GM18867 (cell line): ENCODE data around the gene HIC2.
"Not testable (repeated sequence)": the region's sequence is repeated elsewhere in the genome, so short reads cannot be mapped to it uniquely, and the experiment has no call there.

ENCODE experiments used
- ATAC-seq: cut with Tn5 transposase; IDR thresholded peaks from one replicate; pipeline ENCODE4 v1.9.1; 2021; ENCODE audit warnings: mild to moderate bottlenecking, moderate library complexity; ENCODE audit not compliant: unreplicated experiment

HIC2 gene

GRCh38 chr22:21449531-21450319 is 32.6 kb downstream of the HIC2 start:
- no peak for ATAC-seq

DNA sequence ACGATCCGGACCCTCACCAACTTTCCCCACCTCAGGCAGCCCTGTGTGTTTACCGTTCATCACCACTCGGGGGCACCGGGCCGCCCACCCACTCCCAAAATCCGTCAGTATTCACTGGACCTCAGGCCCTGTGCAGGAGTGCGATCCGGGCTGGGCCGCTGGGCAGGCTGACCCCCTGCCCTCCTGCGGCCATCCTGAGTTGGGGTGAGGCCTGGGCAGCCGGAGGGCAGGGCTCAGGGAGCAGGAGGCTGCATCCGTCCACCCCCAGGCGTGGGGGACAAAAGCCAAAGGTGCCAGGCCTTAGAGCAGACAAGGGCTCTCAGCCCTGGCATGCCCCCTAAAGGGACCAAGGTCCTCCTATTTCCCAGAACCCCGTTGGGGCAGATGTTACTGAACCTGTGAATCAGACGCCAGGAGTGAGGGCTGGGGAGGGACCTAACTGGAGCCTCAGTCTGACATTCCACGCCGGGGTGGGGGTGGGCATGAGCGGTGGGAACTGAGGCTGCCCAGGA is 33.2 kb downstream of the HIC2 start:
- no peak for ATAC-seq

DNA sequence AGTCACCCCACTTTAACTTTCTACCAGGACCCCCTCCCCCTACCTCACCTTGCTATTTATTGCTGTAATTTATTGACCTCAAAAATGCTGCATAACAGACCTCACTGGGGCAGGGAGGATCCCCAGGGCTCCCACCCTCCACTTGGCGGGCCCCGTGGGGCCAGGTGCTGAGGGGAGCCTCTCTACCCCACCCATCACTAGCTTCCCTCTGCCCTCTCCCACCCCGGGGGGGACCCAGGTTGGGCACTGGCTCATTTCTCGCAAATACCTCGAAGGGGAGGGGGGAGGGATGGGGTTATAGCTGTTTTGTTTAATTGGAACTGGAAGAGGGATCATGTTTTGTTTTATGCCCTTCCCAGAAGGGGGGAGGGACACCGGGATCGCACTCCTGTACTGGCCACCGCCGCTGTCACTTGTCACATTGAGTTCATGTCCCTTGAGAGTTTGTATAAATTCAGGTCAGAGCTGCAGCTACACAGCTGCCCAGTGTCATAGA is 33.7 kb downstream of the HIC2 start:
- ATAC-seq: no peak

GRCh38 chr22:21451545-21452520 is 34.7 kb downstream of the HIC2 start:
- ATAC-seq: no peak

- ATAC-seq: not testable (repeated sequence)
These were observed 35.5 kb downstream of the HIC2 start for GRCh38 chr22:21452666-21453065.

DNA sequence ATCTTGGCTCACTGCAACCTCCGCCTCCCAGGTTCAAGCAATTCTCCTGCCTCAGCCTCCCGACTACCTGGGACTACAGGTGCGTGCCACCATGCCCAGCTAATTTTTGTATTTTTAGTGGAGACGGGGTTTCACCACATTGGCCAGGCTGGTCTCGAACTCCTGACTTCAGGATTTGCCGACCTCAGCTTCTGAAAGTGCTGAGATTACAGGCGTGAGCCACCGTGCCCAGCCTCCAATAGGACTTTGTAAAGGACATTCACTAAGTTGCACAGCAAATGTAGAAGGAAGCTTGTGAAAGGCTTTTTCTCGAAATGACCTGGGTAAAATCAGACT is 37.8 kb downstream of the HIC2 start:
- not testable (repeated sequence) for ATAC-seq

- ATAC-seq: no peak
These were observed 38.3 kb downstream of the HIC2 start for GRCh38 chr22:21455334-21456089.

DNA sequence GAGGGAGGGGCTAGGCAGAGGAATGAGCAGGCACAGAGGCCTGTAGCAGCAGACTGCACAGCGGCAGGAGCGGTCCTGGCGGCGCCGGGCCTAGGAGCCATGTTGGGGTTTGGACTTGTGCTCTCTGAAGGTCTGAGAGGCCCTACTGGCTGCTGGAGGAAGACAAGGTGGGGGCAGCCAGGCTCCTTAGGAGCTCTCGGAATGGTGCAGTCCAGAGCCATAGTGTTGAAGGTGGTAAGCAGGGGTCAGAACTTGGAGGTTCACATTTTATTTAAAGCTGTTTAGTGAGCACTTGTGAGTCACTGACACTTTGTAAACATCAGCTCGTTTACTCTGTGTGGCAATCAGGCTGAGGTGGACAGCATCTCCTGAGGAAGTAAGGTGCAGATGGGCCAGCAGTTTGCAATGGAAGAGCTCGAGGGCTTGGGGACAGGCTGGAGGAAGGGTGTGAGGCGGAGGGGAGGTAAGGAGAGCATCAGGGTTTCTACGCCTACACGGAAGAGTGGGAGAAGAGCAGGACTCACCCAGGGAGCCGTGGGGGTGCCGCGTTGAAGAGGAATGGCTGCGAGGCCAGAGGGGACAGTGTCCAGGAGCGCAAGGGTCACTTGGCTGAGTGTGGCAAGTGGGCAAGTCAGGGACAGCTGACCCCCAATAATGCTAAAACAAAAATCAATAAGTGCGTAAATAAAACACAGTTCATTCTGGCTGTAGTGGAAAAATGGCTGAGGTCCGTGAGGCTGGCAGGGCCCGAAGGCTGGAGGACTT is 40.0 kb downstream of the HIC2 start:
- ATAC-seq: no peak

DNA sequence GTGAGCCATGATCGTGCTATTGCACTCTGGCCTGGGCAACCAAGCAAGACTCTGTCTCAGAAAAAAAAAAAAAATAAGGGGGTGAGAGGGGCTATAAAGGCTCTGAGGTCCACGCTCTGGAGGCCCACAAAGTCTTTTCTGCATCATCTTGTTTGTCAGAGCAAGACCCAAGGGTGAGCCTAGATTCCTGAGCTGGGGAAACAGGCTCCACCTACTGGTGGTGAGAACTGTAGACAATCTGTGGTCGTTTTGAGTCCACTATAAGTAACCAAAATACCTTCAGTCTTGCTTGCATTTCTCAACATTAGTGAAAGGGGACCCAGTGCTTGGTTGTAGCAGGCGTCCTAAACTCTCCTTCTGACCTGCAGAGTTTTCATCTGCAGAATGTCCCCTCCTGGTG is 45.5 kb downstream of the HIC2 start:
- not testable (repeated sequence) for ATAC-seq

GRCh38 chr22:21467337-21468193 is 50.4 kb downstream of the HIC2 start, which contains the start of gene TMEM191C:
Gene TMEM191C (plus strand): TSS chr22:21467387. CDS start chr22:21467460, 73 bp downstream.
- ATAC-seq: not testable (repeated sequence)

- ATAC-seq: peak; percentile 88
These were observed 51.3 kb downstream of the HIC2 start for GRCh38 chr22:21468194-21469096.

DNA sequence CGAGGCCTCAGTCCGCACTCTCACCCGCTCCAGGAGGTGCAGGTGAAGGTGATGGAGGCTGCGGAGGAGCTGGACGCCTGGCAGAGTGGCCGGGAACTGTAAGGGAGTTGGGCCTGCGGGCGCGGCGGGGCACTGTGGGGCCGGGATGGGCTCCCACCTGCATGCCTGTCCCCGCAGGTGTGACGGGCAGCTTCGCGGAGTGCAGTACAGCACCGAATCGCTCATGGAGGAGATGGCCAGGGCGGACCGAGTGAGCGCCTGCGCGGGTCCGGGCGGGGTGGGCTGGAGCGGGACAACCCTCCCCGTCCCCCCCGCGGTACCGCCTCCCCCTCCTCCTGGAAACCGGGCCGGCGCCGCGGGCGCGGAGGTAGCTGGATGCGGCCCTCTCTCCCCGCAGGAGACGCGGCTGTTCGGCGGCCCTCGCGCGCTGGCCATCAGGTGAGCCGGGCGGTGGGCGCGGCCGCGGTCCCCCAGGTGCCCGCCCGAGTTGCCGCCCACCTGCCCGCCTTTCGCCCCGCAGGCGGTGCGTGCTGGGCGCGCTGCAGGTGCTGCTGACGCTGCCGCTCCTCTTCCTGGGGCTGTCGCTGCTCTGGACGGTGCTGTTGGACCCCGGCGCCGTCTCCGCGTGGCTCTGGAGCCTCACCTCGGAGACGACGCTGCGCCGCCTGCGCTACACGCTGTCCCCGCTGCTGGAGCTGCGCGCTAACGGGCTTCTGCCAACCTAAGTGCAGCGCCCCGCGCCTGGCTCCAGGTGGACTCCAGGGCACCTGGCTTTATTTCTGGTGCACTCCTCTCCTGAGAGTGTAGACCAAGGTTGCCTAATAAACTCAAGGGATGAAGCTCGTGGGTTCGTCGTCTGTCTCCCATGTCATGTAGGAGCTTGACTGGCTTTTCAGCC is 52.2 kb downstream of the HIC2 start:
- ATAC-seq: not testable (repeated sequence)

- ATAC-seq: not testable (repeated sequence)
These were observed 55.8 kb downstream of the HIC2 start for GRCh38 chr22:21472984-21473383.

- ATAC-seq: not testable (repeated sequence)
These were observed 56.5 kb downstream of the HIC2 start for GRCh38 chr22:21473664-21474063.

DNA sequence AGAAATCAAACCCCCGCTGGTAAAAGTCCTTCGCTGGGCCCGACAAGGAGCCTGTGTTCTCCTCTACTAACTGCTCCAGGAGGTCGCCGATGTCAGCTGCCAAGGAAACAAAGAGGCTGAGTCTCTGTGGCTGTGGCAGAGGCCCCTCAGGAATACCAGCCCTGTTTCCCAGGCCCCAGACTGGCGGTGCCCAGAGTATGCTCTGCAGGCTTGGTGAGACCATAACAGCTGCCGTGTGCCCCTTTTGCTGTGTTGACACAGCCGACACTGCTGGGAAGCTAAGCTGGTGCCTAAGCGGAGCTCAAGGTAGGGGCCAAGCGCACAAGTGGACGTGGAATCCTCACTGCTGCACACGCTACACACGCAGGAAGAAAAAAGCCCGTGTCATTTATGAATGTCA is 66.9 kb downstream of the HIC2 start:
- ATAC-seq: not testable (repeated sequence)

DNA sequence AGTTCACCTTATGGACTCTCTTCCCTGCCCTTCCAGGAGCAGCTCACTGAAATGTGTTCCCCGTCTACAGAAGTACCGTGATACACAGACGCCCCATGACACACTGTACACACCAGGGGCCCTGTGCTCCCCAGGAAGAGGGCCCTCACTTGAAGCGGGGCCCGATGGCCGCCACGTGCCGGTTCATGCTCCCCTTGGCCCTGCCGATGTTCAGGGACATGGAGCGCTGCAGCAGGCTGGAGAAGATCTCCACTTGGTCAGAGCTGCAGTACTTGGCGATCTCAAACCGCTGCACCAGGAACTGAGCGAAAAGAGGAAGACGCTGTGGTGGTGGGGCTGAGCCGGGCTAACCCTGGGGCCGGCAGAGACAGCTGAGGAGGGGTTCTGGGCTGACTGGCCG is 70.6 kb downstream of the HIC2 start:
- ATAC-seq: not testable (repeated sequence)

DNA sequence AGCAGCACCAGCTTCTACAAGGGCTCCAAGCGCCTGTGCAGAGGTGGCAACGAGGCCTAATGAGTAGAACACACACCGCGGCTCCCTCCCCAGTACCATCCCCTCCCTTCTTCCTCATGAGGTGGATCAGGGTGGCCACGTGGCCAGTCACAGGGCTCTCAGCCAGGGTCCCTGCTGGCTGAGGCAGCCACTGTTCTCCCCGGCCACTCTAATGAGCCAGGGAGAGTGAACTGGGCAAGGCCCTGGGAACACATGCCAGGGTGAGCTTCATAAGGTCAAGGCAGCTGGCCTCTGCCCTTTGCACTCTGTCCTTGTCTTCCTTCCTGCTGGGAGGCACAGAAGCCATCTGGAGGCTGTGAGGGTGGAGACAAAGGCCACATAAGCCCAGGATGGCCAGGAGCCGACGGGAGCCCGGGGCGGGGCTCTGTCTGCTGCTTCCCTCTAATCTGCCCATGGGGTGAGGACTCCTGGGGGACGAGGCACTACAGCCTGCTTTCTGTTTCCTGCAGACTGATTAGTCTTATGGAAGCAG is 72.0 kb downstream of the HIC2 start:
- ATAC-seq: not testable (repeated sequence)
